Stimulated activated CD8-positive, alpha-beta memory T cell treated with anti-CD3 and anti-CD28 coated beads, Interleukin-15, amount 100 ng/mL, for 1 hour (primary cell): ENCODE data around the gene C19orf33.
"Not testable (repeated sequence)": the region's sequence is repeated elsewhere in the genome, so short reads cannot be mapped to it uniquely, and the experiment has no call there.

Experiments
- DNase-seq: peaks from one replicate; pipeline ENCODE4 v3.0.0-alpha.2; 2020; ENCODE audit warnings: low read depth

The C19orf33 gene

DNA sequence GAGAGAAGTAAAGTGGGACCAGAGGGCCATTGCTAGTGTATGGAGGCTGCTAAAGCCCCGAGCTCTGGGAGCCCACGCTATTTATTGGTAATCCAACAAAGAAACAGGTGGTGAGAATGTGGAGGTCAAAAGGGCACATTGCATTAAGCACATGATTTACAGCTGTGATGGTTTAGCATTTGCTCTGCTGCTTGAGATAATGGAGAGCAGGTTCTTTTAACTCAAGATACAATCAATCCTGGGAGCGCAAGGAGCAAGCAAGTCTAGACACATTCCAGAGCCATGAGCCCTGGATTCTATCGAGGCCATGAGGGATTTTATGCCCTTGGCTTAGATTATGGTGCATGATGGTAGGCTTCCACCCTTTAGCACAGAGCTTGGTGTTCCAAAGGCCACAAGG is 35.0 kb downstream of the C19orf33 start:
- DNase-seq = not testable (repeated sequence)

DNA sequence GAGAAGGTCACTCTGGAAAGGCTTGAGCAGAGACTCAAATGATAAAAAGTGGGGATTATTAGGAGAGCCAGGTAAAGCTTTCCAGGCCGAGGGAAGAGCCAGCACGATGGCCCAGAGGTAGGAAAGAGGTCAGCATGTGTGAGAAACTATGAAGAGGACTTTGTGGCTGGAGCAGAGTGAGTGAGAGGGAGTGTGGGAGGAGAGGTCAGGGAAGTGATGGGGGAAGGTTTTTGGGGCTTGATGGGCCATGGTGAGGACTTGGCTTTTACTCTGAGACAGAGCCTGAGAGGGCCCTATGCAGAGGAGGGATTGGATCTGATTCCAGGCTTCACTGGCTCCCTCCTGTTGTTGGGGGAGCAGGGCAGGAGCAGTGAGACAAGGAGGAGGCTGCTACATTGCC is 36.9 kb downstream of the C19orf33 start:
- no peak for DNase-seq

- no peak for DNase-seq
Measured at GRCh38 chr19:38346837-38347236, 42.8 kb downstream of the C19orf33 start.

GRCh38 chr19:38350883-38351282 is 46.8 kb downstream of the C19orf33 start:
- DNase-seq = no peak

- DNase-seq = no peak
Measured at GRCh38 chr19:38351865-38352395, 47.9 kb downstream of the C19orf33 start.

- DNase-seq = no peak
Measured at GRCh38 chr19:38352611-38353010, 48.6 kb downstream of the C19orf33 start.
